GM21423 (cell line): Measurements from ENCODE around the gene CLEC16A.
"Not testable (repeated sequence)": the region's sequence is repeated elsewhere in the genome, so short reads cannot be mapped to it uniquely, and the experiment has no call there.

Experiments
- ATAC-seq: cut with Tn5 transposase; IDR thresholded peaks from one replicate; pipeline ENCODE4 v1.9.1; 2021; ENCODE audit warnings: mild to moderate bottlenecking, moderate library complexity; ENCODE audit not compliant: unreplicated experiment

The CLEC16A gene

GRCh38 chr16:10964891-10965326 is 20.5 kb downstream of the CLEC16A start:
- ATAC-seq: peak; percentile 42

GRCh38 chr16:10965440-10966061 is 21.2 kb downstream of the CLEC16A start:
- ATAC-seq: peak; percentile 50

- no peak for ATAC-seq
These were observed 21.8 kb downstream of the CLEC16A start for GRCh38 chr16:10966129-10966528.

GRCh38 chr16:10966559-10966958 is 22.2 kb downstream of the CLEC16A start:
- not testable (repeated sequence) for ATAC-seq

- no peak for ATAC-seq
These were observed 23.6 kb downstream of the CLEC16A start for GRCh38 chr16:10967986-10968385.

GRCh38 chr16:10968498-10968897 is 24.1 kb downstream of the CLEC16A start:
- ATAC-seq: no peak

GRCh38 chr16:10969615-10970014 is 25.3 kb downstream of the CLEC16A start:
- ATAC-seq: no peak

GRCh38 chr16:10970065-10970464 is 25.7 kb downstream of the CLEC16A start:
- ATAC-seq: no peak

GRCh38 chr16:10971560-10971961 is 27.2 kb downstream of the CLEC16A start:
- ATAC-seq: no peak

GRCh38 chr16:10972108-10972818 is 27.9 kb downstream of the CLEC16A start:
- no peak for ATAC-seq

- ATAC-seq: no peak
These were observed 28.6 kb downstream of the CLEC16A start for GRCh38 chr16:10972819-10973464.

- no peak for ATAC-seq
These were observed 32.3 kb downstream of the CLEC16A start for GRCh38 chr16:10976634-10977033.

- ATAC-seq: no peak
These were observed 33.8 kb downstream of the CLEC16A start for GRCh38 chr16:10978124-10978523.

GRCh38 chr16:10978871-10979446 is 34.6 kb downstream of the CLEC16A start:
- no peak for ATAC-seq

GRCh38 chr16:10979717-10980601 is 35.6 kb downstream of the CLEC16A start:
- no peak for ATAC-seq

- ATAC-seq: no peak
These were observed 36.4 kb downstream of the CLEC16A start for GRCh38 chr16:10980813-10981212.

GRCh38 chr16:10981697-10982216 is 37.4 kb downstream of the CLEC16A start:
- peak; percentile 70 for ATAC-seq

- peak; percentile 46 for ATAC-seq
These were observed 38.2 kb downstream of the CLEC16A start for GRCh38 chr16:10982465-10983150.

- peak; percentile 11 for ATAC-seq
These were observed 38.8 kb downstream of the CLEC16A start for GRCh38 chr16:10983159-10983558.

- no peak for ATAC-seq
These were observed 40.1 kb downstream of the CLEC16A start for GRCh38 chr16:10984509-10984908.
